Large intestine (tissue), 1 donor: ENCODE measurements around the gene MICAL1. TPM values are rescaled to one million over a fixed set of nuclear protein-coding genes. Genes with fewer than 3 reads are reported as not detected.

Source experiments
- polyA plus RNA-seq: library from polyadenylated mRNA; unstranded; fragments of 120-200 nt; gene quantifications from one replicate; pipeline ENCODE4 v1.2.1, GENCODE V29; 2013

MICAL1 gene
- polyA plus RNA-seq, 1 donor, result 170 TPM

Other genes starting within 250 kb of the MICAL1 start
- gene CD164, start 73.3 kb downstream of the MICAL1 start, polyA plus RNA-seq, result 558 TPM
- gene PPIL6, start 15.1 kb downstream of the MICAL1 start, polyA plus RNA-seq, result 3.8 TPM
- gene SMPD2, start 15.0 kb downstream of the MICAL1 start, polyA plus RNA-seq, result 13.0 TPM
- gene ZBTB24, start 27.4 kb upstream of the MICAL1 start, polyA plus RNA-seq, result 10.7 TPM
- 7.2 TPM for gene AK9, start 235.4 kb upstream of the MICAL1 start, polyA plus RNA-seq
- gene FIG4, start 235.5 kb upstream of the MICAL1 start, polyA plus RNA-seq, result 15.1 TPM